Measurements from ENCODE around the gene SOCS3. TPM values are rescaled to one million over a fixed set of nuclear protein-coding genes. Genes with fewer than 3 reads are reported as not detected.

The SOCS3 gene
- total and polyA plus RNA-seq, 2 donors (not counting 1 experiment from before 2014, with no cell fraction given), result 52.6 to 185 TPM

DNA sequence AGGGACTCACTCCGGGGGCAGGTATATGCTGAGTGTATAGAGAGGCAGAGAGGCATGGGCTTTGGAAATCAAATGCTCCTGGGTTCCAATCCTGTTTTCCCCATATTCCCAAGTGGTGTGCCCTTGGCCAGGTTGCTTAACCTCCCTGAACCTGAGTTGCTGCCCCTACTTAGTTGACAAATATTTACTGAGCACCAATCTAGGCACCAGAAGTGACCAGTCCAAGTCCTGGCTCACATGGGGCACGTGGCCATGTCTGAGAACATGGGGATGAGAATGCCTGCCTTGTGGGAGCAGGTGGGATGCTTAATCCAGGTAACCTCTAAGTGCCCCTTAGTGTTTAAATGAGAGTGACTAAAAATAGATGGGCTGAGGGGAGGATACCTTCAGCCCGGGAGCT, 4.2 kb downstream of the SOCS3 start:
- Histone ChIP-seq H3K36me3 (ENCODE audit: control insufficient read depth, insufficient read depth, low read length) (peaks cover 21% of the 10 kb centered on the region), H3K27ac (ENCODE audit: insufficient read depth, low read length) (peak overlapping the region; percentile 94), H2AFZ (ENCODE audit: low read length) (no peak overlapping the region), H4K20me1 (ENCODE audit: control insufficient read depth, extremely low read depth, insufficient read depth, low read length) (no peaks in the 10 kb centered on the region), H3K4me1 (ENCODE audit: control insufficient read depth, extremely low read depth, insufficient read depth, low read length) (peaks cover 34% of the 10 kb centered on the region), H3K27me3 (ENCODE audit: control insufficient read depth, insufficient read depth, low read length) (no peaks in the 10 kb centered on the region), H3K9ac (ENCODE audit: insufficient read depth, low read length) (no peak overlapping the region), H3K79me2 (ENCODE audit: control insufficient read depth, insufficient read depth, low read length) (peaks cover 50% of the 10 kb centered on the region), H3K4me3 (replicated peaks in 1 of 4; ENCODE audit: control extremely low read depth in 1 of 4, insufficient read depth in 1 of 4, low read depth in 3 of 4, low read length in 4 of 4) (peak overlapping the region in 2 of 4 experiments; percentile 62 to 98), H3K4me2 (ENCODE audit: extremely low read depth, insufficient read depth, low read length) (peak overlapping the region; percentile 20), H3K9me3 (ENCODE audit: control insufficient read depth, insufficient read depth, low read depth, low read length) (no peaks in the 10 kb centered on the region)
- TF ChIP-seq, protein P1, sequence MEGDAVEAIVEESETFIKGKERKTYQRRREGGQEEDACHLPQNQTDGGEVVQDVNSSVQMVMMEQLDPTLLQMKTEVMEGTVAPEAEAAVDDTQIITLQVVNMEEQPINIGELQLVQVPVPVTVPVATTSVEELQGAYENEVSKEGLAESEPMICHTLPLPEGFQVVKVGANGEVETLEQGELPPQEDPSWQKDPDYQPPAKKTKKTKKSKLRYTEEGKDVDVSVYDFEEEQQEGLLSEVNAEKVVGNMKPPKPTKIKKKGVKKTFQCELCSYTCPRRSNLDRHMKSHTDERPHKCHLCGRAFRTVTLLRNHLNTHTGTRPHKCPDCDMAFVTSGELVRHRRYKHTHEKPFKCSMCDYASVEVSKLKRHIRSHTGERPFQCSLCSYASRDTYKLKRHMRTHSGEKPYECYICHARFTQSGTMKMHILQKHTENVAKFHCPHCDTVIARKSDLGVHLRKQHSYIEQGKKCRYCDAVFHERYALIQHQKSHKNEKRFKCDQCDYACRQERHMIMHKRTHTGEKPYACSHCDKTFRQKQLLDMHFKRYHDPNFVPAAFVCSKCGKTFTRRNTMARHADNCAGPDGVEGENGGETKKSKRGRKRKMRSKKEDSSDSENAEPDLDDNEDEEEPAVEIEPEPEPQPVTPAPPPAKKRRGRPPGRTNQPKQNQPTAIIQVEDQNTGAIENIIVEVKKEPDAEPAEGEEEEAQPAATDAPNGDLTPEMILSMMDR (conservative IDR thresholded peaks at IDR 0.05 in 1 of 2, IDR thresholded peaks at IDR 0.05 in 1 of 2; ENCODE audit: low read depth in 1 of 2, low read length in 2 of 2), result no peak
- no peak for TF ChIP-seq EZH2 (IDR thresholded peaks at IDR 0.05; ENCODE audit: low read length, missing control alignments)
- DNase-seq (ENCODE audit: low read depth in 2 of 2), result no peak

DNA sequence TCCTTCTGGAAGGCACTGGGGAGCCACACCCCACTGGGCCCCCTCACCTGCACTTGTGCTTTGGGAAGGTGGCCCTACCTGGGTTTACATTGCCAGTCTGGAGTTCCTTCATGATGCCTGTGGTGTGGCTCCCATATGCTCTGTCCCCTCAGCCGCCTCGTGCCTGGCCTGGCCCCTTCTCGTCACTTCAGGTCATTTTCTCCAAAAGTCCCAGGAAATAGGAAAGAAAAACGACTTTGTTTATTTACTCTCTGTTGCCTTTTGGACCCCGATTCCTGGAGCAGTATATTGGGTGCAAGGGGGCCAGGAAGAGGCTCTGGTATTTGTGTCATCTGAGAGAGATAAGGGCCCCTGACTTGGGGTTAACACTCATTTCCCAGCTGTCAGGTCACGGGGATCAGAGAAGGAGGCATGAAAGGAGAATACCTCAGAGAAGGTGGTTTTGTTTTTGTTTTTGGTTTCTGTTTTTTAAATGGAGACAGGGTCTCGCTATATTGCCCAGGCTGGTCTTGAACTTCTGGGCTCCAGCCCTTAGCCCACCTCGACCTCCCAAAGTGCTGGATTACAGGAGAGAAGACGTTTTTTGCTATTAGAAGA, 4.7 kb downstream of the SOCS3 start:
- peaks cover 50% of the 10 kb centered on the region for H3K79me2 ChIP-seq (ENCODE audit: control insufficient read depth, insufficient read depth, low read length)
- no peak overlapping the region for H3K4me2 ChIP-seq (ENCODE audit: extremely low read depth, insufficient read depth, low read length)
- no peaks in the 10 kb centered on the region for H3K9me3 ChIP-seq (ENCODE audit: control insufficient read depth, insufficient read depth, low read depth, low read length)
- H2AFZ ChIP-seq (ENCODE audit: low read length), result no peak overlapping the region
- no peak for TF ChIP-seq EZH2 (IDR thresholded peaks at IDR 0.05; ENCODE audit: low read length, missing control alignments)
- TF ChIP-seq, protein P1 (conservative IDR thresholded peaks at IDR 0.05 in 1 of 2, IDR thresholded peaks at IDR 0.05 in 1 of 2; ENCODE audit: low read depth in 1 of 2, low read length in 2 of 2), result no peak
- no peaks in the 10 kb centered on the region for H4K20me1 ChIP-seq (ENCODE audit: control insufficient read depth, extremely low read depth, insufficient read depth, low read length)
- H3K4me1 ChIP-seq (ENCODE audit: control insufficient read depth, extremely low read depth, insufficient read depth, low read length), result peaks cover 38% of the 10 kb centered on the region
- no peak for DNase-seq (ENCODE audit: low read depth in 2 of 2)
- peak overlapping the region in 1 of 4 experiments; percentile 98 for H3K4me3 ChIP-seq (replicated peaks in 1 of 4; ENCODE audit: control extremely low read depth in 1 of 4, insufficient read depth in 1 of 4, low read depth in 3 of 4, low read length in 4 of 4)
- H3K9ac ChIP-seq (ENCODE audit: insufficient read depth, low read length), result no peak overlapping the region
- H3K27ac ChIP-seq (ENCODE audit: insufficient read depth, low read length), result peak overlapping the region; percentile 94
- no peaks in the 10 kb centered on the region for H3K27me3 ChIP-seq (ENCODE audit: control insufficient read depth, insufficient read depth, low read length)
- peaks cover 21% of the 10 kb centered on the region for H3K36me3 ChIP-seq (ENCODE audit: control insufficient read depth, insufficient read depth, low read length)

DNA sequence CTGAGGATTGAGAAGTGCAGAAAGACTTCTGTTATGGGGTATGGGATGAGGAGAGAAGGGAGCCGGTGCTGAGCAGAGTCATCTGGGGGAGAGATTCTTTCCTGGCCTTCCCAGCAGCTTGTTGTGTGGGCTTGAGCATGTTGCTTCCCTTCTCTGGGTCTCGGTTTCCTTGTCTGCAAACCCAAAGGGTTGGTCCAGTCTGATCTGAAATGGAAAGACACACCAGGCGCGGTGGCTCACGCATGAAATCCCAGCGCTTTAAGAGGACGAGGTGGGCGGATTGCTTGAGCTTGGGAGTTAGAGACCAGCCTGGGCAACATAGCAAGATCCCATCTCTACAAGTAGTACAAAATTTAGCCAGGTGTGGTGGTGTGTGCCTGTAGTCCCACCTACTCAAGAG, 6.0 kb downstream of the SOCS3 start:
- peak overlapping the region; percentile 94 for H3K27ac ChIP-seq (ENCODE audit: insufficient read depth, low read length)
- peaks cover 20% of the 10 kb centered on the region for H3K36me3 ChIP-seq (ENCODE audit: control insufficient read depth, insufficient read depth, low read length)
- no peaks in the 10 kb centered on the region for H3K27me3 ChIP-seq (ENCODE audit: control insufficient read depth, insufficient read depth, low read length)
- H3K4me2 ChIP-seq (ENCODE audit: extremely low read depth, insufficient read depth, low read length), result peak overlapping the region; percentile 20
- H3K9ac ChIP-seq (ENCODE audit: insufficient read depth, low read length), result peak overlapping the region; percentile 61
- peak overlapping the region in 2 of 4 experiments; percentile 28 to 52 for H3K4me3 ChIP-seq (replicated peaks in 1 of 4; ENCODE audit: control extremely low read depth in 1 of 4, insufficient read depth in 1 of 4, low read depth in 3 of 4, low read length in 4 of 4)
- peaks cover 43% of the 10 kb centered on the region for H3K4me1 ChIP-seq (ENCODE audit: control insufficient read depth, extremely low read depth, insufficient read depth, low read length)
- no peak for DNase-seq (ENCODE audit: low read depth in 2 of 2)
- no peaks in the 10 kb centered on the region for H4K20me1 ChIP-seq (ENCODE audit: control insufficient read depth, extremely low read depth, insufficient read depth, low read length)
- TF ChIP-seq, protein P1 (conservative IDR thresholded peaks at IDR 0.05 in 1 of 2, IDR thresholded peaks at IDR 0.05 in 1 of 2; ENCODE audit: low read depth in 1 of 2, low read length in 2 of 2), result no peak
- TF ChIP-seq EZH2 (IDR thresholded peaks at IDR 0.05; ENCODE audit: low read length, missing control alignments), result no peak
- H2AFZ ChIP-seq (ENCODE audit: low read length), result no peak overlapping the region
- no peaks in the 10 kb centered on the region for H3K9me3 ChIP-seq (ENCODE audit: control insufficient read depth, insufficient read depth, low read depth, low read length)
- peaks cover 41% of the 10 kb centered on the region for H3K79me2 ChIP-seq (ENCODE audit: control insufficient read depth, insufficient read depth, low read length)

Data from fibroblast of lung (primary cell).